Upper lobe of right lung (tissue), 1 donor: ENCODE measurements around the gene ATRIP. TPM values are rescaled to one million over a fixed set of nuclear protein-coding genes. Genes with fewer than 3 reads are reported as not detected.
"Not testable (repeated sequence)": the region's sequence is repeated elsewhere in the genome, so short reads cannot be mapped to it uniquely, and the experiment has no call there.

Source experiments
- ATAC-seq: fragments of 200-7000 bp; cut with Tn5 transposase; one replicate; pipeline ENCODE4 v1.9.1; 2020; ENCODE audit warnings: mild to moderate bottlenecking, moderate library complexity
- DNase-seq: peaks from one replicate; pipeline ENCODE4 v3.0.0-alpha.2; 2020
- H3K27ac ChIP-seq: fragments of 200-600 bp; one replicate; pipeline ENCODE4 v1.8.0; 2022
- H3K27me3 ChIP-seq: fragments of 200-600 bp; one replicate; pipeline ENCODE4 v1.8.0; 2022; ENCODE audit warnings: mild to moderate bottlenecking
- H3K36me3 ChIP-seq: fragments of 200-600 bp; one replicate; pipeline ENCODE4 v1.8.0; 2022
- H3K4me1 ChIP-seq: fragments of 200-600 bp; one replicate; pipeline ENCODE4 v1.8.0; 2022
- H3K4me3 ChIP-seq: fragments of 200-600 bp; one replicate; pipeline ENCODE4 v1.8.0; 2022; ENCODE audit warnings: mild to moderate bottlenecking
- H3K9me3 ChIP-seq: fragments of 200-600 bp; one replicate; pipeline ENCODE4 v1.8.0; 2022
- CTCF ChIP-seq: fragments of 200-600 bp; IDR thresholded peaks from one replicate; pipeline ENCODE4 v1.8.0; 2022; ENCODE audit warnings: antibody characterized with exemption
- intact Hi-C: fragments of 100-400 bp; cut with DNase I; formaldehyde crosslinking; loops from one replicate; pipeline ENCODE4 v1.11.0; 2022
- total RNA-seq: library from RNA; stranded (reverse); fragmentation: NEBNext Ultra II Directional; extraction: Animal tissue kit (Norgen Biotek cat#: 25700); gene quantifications from one replicate; pipeline ENCODE4 v1.2.1, GENCODE V29; 2021
- donor health status: DM: no; HTN: yes; CAD: no; lungs with severe emphysema.

ATRIP gene
- total RNA-seq, 1 donor from 2014 or later: 5.3 TPM

- Histone ChIP-seq H3K27ac (peak overlapping the region; percentile 97), H3K27me3 (no peaks in the 10 kb centered on the region), H3K4me3 (no peak overlapping the region), H3K9me3 (no peaks in the 10 kb centered on the region), H3K36me3 (peaks cover 19% of the 10 kb centered on the region), H3K4me1 (peaks cover 40% of the 10 kb centered on the region)
- no peak for DNase-seq
- ATAC-seq: no peak
- no peak for TF ChIP-seq CTCF
- intact Hi-C loops: no loop called here
These were observed 27.0 kb downstream of the ATRIP start for GRCh38 chr3:48473617-48473952.

- ATAC-seq, DNase-seq, intact Hi-C loops, H3K27me3 ChIP-seq, H3K4me3 ChIP-seq, H3K9me3 ChIP-seq: not testable (repeated sequence)
- peaks cover 17% of the 10 kb centered on the region for H3K36me3 ChIP-seq
- peak overlapping the region; percentile 97 for H3K27ac ChIP-seq
- H3K4me1 ChIP-seq: peaks cover 38% of the 10 kb centered on the region
These were observed 27.5 kb downstream of the ATRIP start for GRCh38 chr3:48474031-48474430.

- H3K9me3 ChIP-seq: no peaks in the 10 kb centered on the region
- no peak for TF ChIP-seq CTCF
- no peak for DNase-seq
- no peak overlapping the region for H3K27ac ChIP-seq
- intact Hi-C loops: no loop called here
- H3K36me3 ChIP-seq: peaks cover 11% of the 10 kb centered on the region
- no peaks in the 10 kb centered on the region for H3K27me3 ChIP-seq
- no peak for ATAC-seq
- H3K4me1 ChIP-seq: peaks cover 32% of the 10 kb centered on the region
- H3K4me3 ChIP-seq: no peak overlapping the region
These were observed 28.1 kb downstream of the ATRIP start for GRCh38 chr3:48474619-48475018.

GRCh38 chr3:48475188-48475587 lies 28.7 kb downstream of the ATRIP start:
- intact Hi-C loops: no loop called here

GRCh38 chr3:48476426-48477053 lies 30.0 kb downstream of the ATRIP start:
- H3K27me3 ChIP-seq: no peaks in the 10 kb centered on the region
- H3K36me3 ChIP-seq: peaks cover 5% of the 10 kb centered on the region
- H3K9me3 ChIP-seq: no peaks in the 10 kb centered on the region
- H3K4me1 ChIP-seq: peaks cover 13% of the 10 kb centered on the region
- no peak for TF ChIP-seq CTCF
- H3K27ac ChIP-seq: no peak overlapping the region
- no peak overlapping the region for H3K4me3 ChIP-seq
- ATAC-seq: no peak
- intact Hi-C loops: no loop called here
- no peak for DNase-seq

More at GRCh38 chr3:48475188-48475587, 28.7 kb downstream of the ATRIP start:
- Histone ChIP-seq H3K27ac (no peak overlapping the region), H3K36me3 (peaks cover 5% of the 10 kb centered on the region), H3K4me3 (no peak overlapping the region), H3K27me3 (no peaks in the 10 kb centered on the region), H3K4me1 (peaks cover 26% of the 10 kb centered on the region), H3K9me3 (no peaks in the 10 kb centered on the region)
- TF ChIP-seq CTCF: no peak
- DNase-seq (no peak), ATAC-seq (no peak)

GRCh38 chr3:48477959-48478520 lies 31.5 kb downstream of the ATRIP start:
- ATAC-seq (no peak), DNase-seq (no peak)
- Histone ChIP-seq H3K36me3 (peaks cover 5% of the 10 kb centered on the region), H3K4me3 (no peak overlapping the region), H3K27ac (peak overlapping the region; percentile 26), H3K9me3 (no peaks in the 10 kb centered on the region), H3K27me3 (no peaks in the 10 kb centered on the region), H3K4me1 (peaks cover 6% of the 10 kb centered on the region)
- intact Hi-C loops: no loop called here
- TF ChIP-seq CTCF: no peak
